ENCODE results near the gene NRG3. TPM values are rescaled to one million over a fixed set of nuclear protein-coding genes. Genes with fewer than 3 reads are reported as not detected.

NRG3 gene
- total RNA-seq, 1 donor from 2014 or later: not detected

DNA sequence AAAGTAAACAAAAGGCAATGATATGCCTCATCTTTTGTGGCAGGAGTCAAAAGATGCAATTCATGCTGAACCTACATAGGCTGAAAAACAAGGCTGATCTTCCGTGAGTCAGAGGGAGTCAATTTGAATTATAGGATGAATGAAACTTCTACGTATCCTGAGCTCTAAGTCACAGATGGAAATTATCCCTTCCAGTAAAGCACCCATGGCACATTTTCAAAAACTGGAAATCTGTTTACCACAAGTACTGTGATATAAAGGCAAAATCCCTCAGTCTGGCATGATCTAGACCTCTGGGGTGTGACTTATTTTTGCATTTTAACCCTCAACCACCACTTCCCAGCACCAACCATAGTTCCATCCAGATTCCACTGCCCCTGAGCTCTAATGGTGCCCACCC is 69.6 kb downstream of the NRG3 start:
- no peak for DNase-seq (ENCODE audit: low spot score)
- Mint-ChIP-seq H3K36me3 (ENCODE audit: low read depth) (no peaks in the 10 kb centered on the region), H3K4me1 (ENCODE audit: low read depth) (no peaks in the 10 kb centered on the region), H3K27me3 (ENCODE audit: low read depth) (no peaks in the 10 kb centered on the region), H3K9me3 (ENCODE audit: low read depth) (no peaks in the 10 kb centered on the region), H3K27ac (ENCODE audit: unreplicated experiment) (no peak overlapping the region), H3K4me3 (ENCODE audit: unreplicated experiment) (no peak overlapping the region)
- TF ChIP-seq, protein P1, sequence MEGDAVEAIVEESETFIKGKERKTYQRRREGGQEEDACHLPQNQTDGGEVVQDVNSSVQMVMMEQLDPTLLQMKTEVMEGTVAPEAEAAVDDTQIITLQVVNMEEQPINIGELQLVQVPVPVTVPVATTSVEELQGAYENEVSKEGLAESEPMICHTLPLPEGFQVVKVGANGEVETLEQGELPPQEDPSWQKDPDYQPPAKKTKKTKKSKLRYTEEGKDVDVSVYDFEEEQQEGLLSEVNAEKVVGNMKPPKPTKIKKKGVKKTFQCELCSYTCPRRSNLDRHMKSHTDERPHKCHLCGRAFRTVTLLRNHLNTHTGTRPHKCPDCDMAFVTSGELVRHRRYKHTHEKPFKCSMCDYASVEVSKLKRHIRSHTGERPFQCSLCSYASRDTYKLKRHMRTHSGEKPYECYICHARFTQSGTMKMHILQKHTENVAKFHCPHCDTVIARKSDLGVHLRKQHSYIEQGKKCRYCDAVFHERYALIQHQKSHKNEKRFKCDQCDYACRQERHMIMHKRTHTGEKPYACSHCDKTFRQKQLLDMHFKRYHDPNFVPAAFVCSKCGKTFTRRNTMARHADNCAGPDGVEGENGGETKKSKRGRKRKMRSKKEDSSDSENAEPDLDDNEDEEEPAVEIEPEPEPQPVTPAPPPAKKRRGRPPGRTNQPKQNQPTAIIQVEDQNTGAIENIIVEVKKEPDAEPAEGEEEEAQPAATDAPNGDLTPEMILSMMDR (IDR thresholded peaks at IDR 0.05): no peak

DNA sequence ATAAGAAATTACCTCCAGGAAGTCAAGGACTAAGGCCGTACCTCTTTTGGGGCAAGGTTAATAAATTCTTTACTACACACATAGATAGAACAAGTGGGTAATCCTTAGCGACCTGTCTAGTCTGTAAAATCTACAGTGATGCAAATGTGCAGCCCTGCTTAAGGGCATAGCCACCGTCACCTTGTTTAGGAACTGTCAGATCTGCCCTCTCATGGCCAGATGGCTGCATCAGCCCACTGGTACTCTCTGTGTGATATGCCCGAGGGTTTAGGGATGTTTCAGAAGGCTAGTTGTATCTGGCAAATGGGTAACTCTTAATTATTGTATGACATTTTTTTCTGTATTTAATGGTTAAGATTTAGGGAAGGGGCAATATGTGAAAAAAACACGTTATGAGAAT is 74.3 kb downstream of the NRG3 start:
- DNase-seq (ENCODE audit: low spot score): no peak
- TF ChIP-seq, protein P1 (IDR thresholded peaks at IDR 0.05): no peak
- H3K4me1 Mint-ChIP-seq (ENCODE audit: low read depth): no peaks in the 10 kb centered on the region
- no peaks in the 10 kb centered on the region for H3K27me3 Mint-ChIP-seq (ENCODE audit: low read depth)
- no peak overlapping the region for H3K27ac Mint-ChIP-seq (ENCODE audit: unreplicated experiment)
- no peaks in the 10 kb centered on the region for H3K36me3 Mint-ChIP-seq (ENCODE audit: low read depth)
- H3K4me3 Mint-ChIP-seq (ENCODE audit: unreplicated experiment): no peak overlapping the region
- H3K9me3 Mint-ChIP-seq (ENCODE audit: low read depth): no peaks in the 10 kb centered on the region

DNA sequence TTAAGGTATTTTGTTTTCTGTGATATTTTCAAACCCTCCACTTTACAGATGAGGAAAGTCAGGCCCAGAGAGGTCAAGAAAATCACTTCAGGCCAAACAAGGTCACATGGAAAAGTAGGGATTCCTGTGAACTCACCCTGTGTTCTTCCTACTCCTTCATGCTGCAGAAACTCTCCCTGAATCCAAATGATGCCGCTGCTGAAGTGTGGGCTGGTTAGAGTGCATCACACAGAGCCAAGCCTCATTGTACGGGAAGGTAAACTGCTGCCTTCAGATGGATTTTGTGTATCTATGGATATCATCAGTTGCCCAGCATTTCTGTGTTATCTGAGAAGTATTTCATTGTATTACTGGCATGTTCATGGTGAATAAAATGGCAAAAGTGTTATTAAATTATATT is 75.4 kb downstream of the NRG3 start:
- no peak overlapping the region for H3K27ac Mint-ChIP-seq (ENCODE audit: unreplicated experiment)
- TF ChIP-seq, protein P1 (IDR thresholded peaks at IDR 0.05): no peak
- no peak for DNase-seq (ENCODE audit: low spot score)
- no peaks in the 10 kb centered on the region for H3K4me1 Mint-ChIP-seq (ENCODE audit: low read depth)
- H3K36me3 Mint-ChIP-seq (ENCODE audit: low read depth): no peaks in the 10 kb centered on the region
- no peak overlapping the region for H3K4me3 Mint-ChIP-seq (ENCODE audit: unreplicated experiment)
- H3K27me3 Mint-ChIP-seq (ENCODE audit: low read depth): no peaks in the 10 kb centered on the region
- no peaks in the 10 kb centered on the region for H3K9me3 Mint-ChIP-seq (ENCODE audit: low read depth)

DNA sequence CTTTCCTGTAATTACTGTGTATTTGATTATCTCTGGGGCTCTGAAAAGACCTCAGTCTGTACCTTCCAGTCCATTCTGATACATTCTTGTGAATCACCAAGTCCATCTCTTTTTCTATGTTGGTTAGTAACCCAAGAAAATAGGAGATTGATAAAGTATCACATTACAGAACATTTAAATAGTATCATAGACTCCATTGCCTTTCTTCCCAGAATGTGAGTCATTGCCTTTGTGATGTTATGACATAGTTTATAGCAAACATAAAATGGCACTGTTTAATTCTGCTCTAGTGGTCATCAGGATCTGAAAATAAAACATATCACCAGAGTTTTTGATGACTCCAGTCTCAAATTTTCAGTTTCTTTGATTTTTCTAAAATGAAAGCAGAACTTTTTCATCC is 78.4 kb downstream of the NRG3 start:
- Mint-ChIP-seq H3K4me3 (ENCODE audit: unreplicated experiment) (no peak overlapping the region), H3K27me3 (ENCODE audit: low read depth) (no peaks in the 10 kb centered on the region), H3K36me3 (ENCODE audit: low read depth) (no peaks in the 10 kb centered on the region), H3K4me1 (ENCODE audit: low read depth) (no peaks in the 10 kb centered on the region), H3K27ac (ENCODE audit: unreplicated experiment) (no peak overlapping the region), H3K9me3 (ENCODE audit: low read depth) (no peaks in the 10 kb centered on the region)
- DNase-seq (ENCODE audit: low spot score): no peak
- TF ChIP-seq, protein P1 (IDR thresholded peaks at IDR 0.05): no peak

DNA sequence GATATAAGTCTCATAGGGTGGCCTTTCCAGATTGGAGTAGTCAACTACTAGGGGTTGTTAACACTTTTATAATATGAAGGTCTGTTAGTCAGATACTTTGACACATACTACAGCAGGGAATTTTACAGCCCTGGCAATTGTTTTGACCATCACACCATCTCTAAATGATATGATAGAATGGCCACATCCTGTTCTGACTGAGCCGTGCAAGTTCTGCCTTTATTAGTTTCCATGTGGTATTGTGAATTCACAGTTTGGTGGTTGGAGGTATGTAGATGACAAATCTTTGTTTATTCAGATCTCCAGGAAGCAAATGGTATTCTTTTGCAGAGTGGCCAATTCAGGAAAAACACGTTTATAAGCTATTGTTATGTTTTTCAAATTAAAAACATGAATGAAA is 83.0 kb downstream of the NRG3 start:
- Mint-ChIP-seq H3K27me3 (ENCODE audit: low read depth) (no peaks in the 10 kb centered on the region), H3K4me1 (ENCODE audit: low read depth) (no peaks in the 10 kb centered on the region), H3K9me3 (ENCODE audit: low read depth) (peaks cover 2% of the 10 kb centered on the region), H3K27ac (ENCODE audit: unreplicated experiment) (no peak overlapping the region), H3K4me3 (ENCODE audit: unreplicated experiment) (no peak overlapping the region), H3K36me3 (ENCODE audit: low read depth) (no peaks in the 10 kb centered on the region)
- TF ChIP-seq, protein P1 (IDR thresholded peaks at IDR 0.05): no peak
- DNase-seq (ENCODE audit: low spot score): no peak
